ENCODE data around the gene PTPRK. TPM values are rescaled to one million over a fixed set of nuclear protein-coding genes. Genes with fewer than 3 reads are reported as not detected.

Gene PTPRK
- polyA plus RNA-seq, 3 donors = 0.01 TPM; not detected in 2

GRCh38 chr6:128036808-128037570 is 483.4 kb downstream of the PTPRK start:
- Histone ChIP-seq H3K27me3 (ENCODE audit: control insufficient read depth in 2 of 2, insufficient read depth in 2 of 2, low read length in 2 of 2) (no peaks in the 10 kb centered on the region), H4K20me1 (ENCODE audit: insufficient read depth, low read length) (no peaks in the 10 kb centered on the region), H3K27ac (ENCODE audit: low read depth in 1 of 2, low read length in 2 of 2) (no peak overlapping the region), H3K9ac (ENCODE audit: insufficient read depth, low read length, poor library complexity, severe bottlenecking) (no peak overlapping the region), H3K36me3 (replicated peaks in 1 of 2; ENCODE audit: control insufficient read depth in 1 of 2, insufficient read depth in 2 of 2, low read length in 2 of 2) (no peaks in the 10 kb centered on the region), H3K79me2 (ENCODE audit: insufficient read depth, low read length) (no peaks in the 10 kb centered on the region), H3K9me3 (replicated peaks in 1 of 2; ENCODE audit: control insufficient read depth in 1 of 2, insufficient read depth in 1 of 2, low read length in 2 of 2) (no peaks in the 10 kb centered on the region), H3K4me3 (replicated peaks in 1 of 3; ENCODE audit: low read depth in 2 of 3, low read length in 3 of 3) (no peak overlapping the region), H2AFZ (ENCODE audit: insufficient read depth, low read depth, low read length, poor library complexity, severe bottlenecking) (no peak overlapping the region), H3K4me2 (replicated peaks; ENCODE audit: extremely low read depth, low read length, poor library complexity, severe bottlenecking) (no peak overlapping the region), H3K4me1 (ENCODE audit: control insufficient read depth in 1 of 2, insufficient read depth in 2 of 2, low read length in 2 of 2) (no peaks in the 10 kb centered on the region)
- 75% methylated on average over 2 of the region's 7 CpGs for WGBS (ENCODE audit: insufficient coverage)
- H3K9me3 Mint-ChIP-seq = peaks cover 0 to 5% (median 0%) of the 10 kb centered on the region in 7 donors
- intact Hi-C loops (cut with micrococcal nuclease) = no loop called here
- no peak for DNase-seq
- peaks cover 0 to 2% (median 0%) of the 10 kb centered on the region in 3 donors for H3K27me3 Mint-ChIP-seq (ENCODE audit: low read depth in 3 of 3)
- H3K36me3 Mint-ChIP-seq = no peaks in the 10 kb centered on the region
- peaks cover 1% of the 10 kb centered on the region for H3K4me1 Mint-ChIP-seq
- no peak overlapping the region for H3K4me3 Mint-ChIP-seq
- H3K27ac Mint-ChIP-seq = peak overlapping the region in 1 of 7 donors; percentile 32
- no peak for TF ChIP-seq CTCF (IDR thresholded peaks at IDR 0.05)

GRCh38 chr6:128033156-128033555 is 487.2 kb downstream of the PTPRK start:
- Mint-ChIP-seq H3K4me3 (no peak overlapping the region), H3K27me3 (ENCODE audit: low read depth in 3 of 3) (peaks cover 0 to 2% (median 0%) of the 10 kb centered on the region in 3 donors), H3K27ac (no peak overlapping the region), H3K4me1 (peaks cover 1% of the 10 kb centered on the region), H3K36me3 (no peaks in the 10 kb centered on the region), H3K9me3 (peaks cover 0 to 5% (median 0%) of the 10 kb centered on the region in 7 donors)
- Histone ChIP-seq H3K4me1 (ENCODE audit: control insufficient read depth in 1 of 2, insufficient read depth in 2 of 2, low read length in 2 of 2) (no peaks in the 10 kb centered on the region), H3K79me2 (ENCODE audit: insufficient read depth, low read length) (no peaks in the 10 kb centered on the region), H4K20me1 (ENCODE audit: insufficient read depth, low read length) (no peaks in the 10 kb centered on the region), H3K9ac (ENCODE audit: insufficient read depth, low read length, poor library complexity, severe bottlenecking) (no peak overlapping the region), H3K4me2 (replicated peaks; ENCODE audit: extremely low read depth, low read length, poor library complexity, severe bottlenecking) (no peak overlapping the region), H3K9me3 (replicated peaks in 1 of 2; ENCODE audit: control insufficient read depth in 1 of 2, insufficient read depth in 1 of 2, low read length in 2 of 2) (no peaks in the 10 kb centered on the region), H2AFZ (ENCODE audit: insufficient read depth, low read depth, low read length, poor library complexity, severe bottlenecking) (no peak overlapping the region), H3K27ac (ENCODE audit: low read depth in 1 of 2, low read length in 2 of 2) (no peak overlapping the region), H3K36me3 (replicated peaks in 1 of 2; ENCODE audit: control insufficient read depth in 1 of 2, insufficient read depth in 2 of 2, low read length in 2 of 2) (no peaks in the 10 kb centered on the region), H3K27me3 (ENCODE audit: control insufficient read depth in 2 of 2, insufficient read depth in 2 of 2, low read length in 2 of 2) (no peaks in the 10 kb centered on the region), H3K4me3 (replicated peaks in 1 of 3; ENCODE audit: low read depth in 2 of 3, low read length in 3 of 3) (no peak overlapping the region)
- TF ChIP-seq CTCF (IDR thresholded peaks at IDR 0.05) = no peak
- intact Hi-C loops (cut with micrococcal nuclease) = no loop called here
- 93% methylated on average over 2 of the region's 2 CpGs for WGBS (ENCODE audit: insufficient coverage)
- no peak for DNase-seq

All from CD14-positive monocyte (primary cell).